GM19240 (cell line): ENCODE results near the gene WFDC12.
"Not testable (repeated sequence)": the region's sequence is repeated elsewhere in the genome, so short reads cannot be mapped to it uniquely, and the experiment has no call there.

Experiments
- DNase-seq: peaks from one replicate; pipeline ENCODE4 v3.0.0; 2011; ENCODE audit warnings: low spot score; ENCODE audit not compliant: insufficient read length

The WFDC12 gene, protein sequence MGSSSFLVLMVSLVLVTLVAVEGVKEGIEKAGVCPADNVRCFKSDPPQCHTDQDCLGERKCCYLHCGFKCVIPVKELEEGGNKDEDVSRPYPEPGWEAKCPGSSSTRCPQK

DNA sequence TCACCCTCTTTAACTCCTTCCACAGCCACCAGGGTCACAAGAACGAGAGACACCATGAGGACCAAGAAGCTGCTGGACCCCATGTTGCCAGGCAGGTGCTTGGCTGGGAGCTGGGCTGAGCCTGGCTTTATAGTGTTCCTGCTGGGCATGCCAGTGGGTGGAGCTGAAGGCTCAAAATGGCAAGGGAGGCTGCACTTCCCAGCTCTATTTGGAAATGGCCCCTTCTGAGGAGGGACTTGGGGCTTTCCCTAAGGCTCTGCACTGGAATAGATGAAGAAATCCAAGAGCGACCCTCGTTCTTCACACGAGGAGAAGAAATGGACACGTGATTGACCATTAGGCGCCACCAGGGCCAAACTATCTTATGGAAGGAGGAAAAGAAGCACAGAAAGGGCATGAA lies at the start of gene WFDC12:
Gene WFDC12 (minus strand): TSS at position 101 of the 400 bp plus-strand sequence. CDS start 18 bp downstream, at position 83.
- DNase-seq: no peak

DNA sequence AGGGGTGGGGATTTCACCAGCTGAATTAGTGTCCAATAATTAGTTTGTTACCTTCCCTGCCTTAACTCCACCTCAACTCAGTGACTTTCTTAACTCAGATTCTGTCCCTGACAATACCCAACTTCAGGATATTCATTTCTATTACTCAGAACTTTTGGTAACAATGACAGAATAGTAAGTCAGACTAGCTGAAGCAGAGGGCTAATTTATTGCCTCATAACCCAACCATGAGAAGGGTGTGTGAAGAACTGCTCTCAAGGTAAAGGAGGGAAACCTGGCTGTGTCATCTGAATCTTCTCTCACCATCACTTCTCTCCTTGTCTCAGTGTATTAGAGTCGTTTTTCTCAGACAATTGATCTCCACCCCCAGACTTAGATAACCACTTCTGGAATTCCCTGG lies 49.3 kb upstream of the WFDC12 start:
- DNase-seq: no peak

DNA sequence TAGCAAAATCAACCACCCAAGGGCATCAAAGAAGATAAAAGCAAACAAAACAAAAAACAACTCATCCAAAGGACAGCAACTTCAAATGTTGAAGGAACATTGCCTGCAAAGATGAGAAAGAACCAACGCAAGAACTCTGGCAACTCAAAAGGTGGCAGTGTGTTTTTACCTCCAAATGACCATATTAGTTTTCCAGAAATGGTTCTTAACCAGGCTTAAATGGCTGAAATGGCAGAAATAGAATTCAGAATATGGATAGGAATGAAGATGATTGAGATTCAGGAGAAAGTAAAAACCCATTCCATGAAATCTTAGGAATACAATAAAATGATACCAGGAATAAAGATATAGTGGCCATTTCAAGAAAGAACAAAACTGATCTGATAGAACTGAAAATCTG lies 40.6 kb upstream of the WFDC12 start:
- no peak for DNase-seq

DNA sequence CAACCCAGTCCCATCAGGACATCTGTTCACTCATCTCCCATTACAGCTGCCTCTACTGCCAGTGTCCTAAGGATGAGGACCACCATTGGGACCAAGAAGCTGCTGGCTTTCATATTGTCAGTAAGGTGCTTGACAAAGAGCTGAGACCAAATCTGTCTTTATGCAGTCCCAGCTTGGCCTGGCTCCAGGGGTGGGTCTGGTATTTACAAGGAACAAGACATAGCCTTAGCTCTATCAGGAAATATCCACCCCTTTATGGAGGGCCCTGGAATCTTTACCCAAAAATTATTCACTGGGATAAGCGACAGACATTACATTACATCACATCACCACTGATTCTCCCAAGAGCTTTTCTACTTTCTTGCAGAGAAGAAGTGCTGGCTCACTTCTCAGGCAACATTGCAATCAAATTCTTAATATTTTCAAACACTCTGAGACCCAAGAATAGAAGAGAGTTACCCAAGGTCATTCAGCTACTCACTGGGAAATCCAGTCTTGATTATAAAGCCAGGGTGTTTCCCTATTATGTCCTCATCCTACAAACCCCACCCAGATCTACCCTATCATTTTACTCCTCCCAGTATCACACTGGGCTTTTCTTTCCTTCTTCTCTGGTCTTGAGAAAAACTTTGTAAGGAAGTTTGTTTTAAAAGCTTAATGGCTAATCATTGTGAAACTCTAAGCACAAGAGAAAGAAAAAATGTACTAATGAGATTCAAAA lies 39.0 kb upstream of the WFDC12 start:
- no peak for DNase-seq

DNA sequence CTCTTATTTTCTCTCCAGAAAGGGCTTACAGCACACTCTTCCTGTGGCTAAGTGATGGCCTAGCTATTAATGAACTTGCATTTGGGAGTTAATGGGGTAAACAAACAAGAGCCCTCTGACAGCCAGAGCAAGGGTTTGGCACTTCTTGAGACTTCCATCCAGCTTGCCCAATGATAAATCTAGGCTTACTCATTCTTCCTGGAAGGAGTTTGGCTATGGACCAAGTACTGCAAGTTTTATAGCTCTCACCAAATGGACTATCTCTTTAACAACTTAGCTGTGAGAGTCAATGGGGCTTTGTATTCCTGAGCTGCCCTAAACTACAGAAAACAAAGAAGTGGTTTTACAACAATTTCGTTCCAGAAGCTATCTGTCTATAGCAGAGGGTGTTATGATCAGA lies 33.7 kb upstream of the WFDC12 start:
- DNase-seq: no peak

DNA sequence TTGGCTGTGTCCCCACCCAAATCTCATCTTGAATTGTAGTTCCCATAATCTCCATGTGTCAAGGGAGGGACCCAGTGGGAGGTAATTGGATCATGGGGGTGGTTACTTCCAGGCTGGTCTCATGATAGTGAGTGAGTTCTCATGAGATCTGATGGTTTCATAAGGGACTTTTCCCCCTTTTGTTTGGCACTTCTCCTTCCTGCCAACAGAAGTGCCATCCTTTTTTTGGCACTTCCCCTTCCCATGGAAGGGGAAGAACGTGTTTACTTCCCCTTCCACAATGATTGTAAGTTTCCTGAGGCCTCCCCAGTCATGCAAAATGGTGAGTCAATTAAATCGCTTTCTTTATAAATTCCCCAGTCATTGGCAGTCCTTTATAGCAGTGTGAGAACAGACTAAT lies 32.4 kb upstream of the WFDC12 start:
- no peak for DNase-seq

DNA sequence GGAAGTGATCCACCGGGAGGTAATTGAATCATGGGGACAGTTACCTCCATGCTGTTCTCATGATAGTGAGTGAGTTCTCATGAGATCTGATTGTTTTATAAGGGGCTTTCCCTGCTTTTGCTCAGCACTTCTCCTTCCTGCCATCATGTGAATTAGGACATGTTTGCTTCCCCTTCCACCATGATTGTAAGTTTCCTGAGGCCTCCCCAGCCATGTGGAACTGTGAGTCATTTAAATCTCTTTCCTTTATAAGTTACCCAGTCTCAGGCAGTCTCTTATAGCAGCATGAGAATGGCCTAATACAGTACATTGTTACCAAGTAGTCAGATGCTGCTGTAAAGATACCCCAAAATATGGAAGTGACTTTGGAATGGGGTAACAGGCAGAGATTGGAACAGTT lies 30.5 kb upstream of the WFDC12 start:
- DNase-seq: not testable (repeated sequence)

DNA sequence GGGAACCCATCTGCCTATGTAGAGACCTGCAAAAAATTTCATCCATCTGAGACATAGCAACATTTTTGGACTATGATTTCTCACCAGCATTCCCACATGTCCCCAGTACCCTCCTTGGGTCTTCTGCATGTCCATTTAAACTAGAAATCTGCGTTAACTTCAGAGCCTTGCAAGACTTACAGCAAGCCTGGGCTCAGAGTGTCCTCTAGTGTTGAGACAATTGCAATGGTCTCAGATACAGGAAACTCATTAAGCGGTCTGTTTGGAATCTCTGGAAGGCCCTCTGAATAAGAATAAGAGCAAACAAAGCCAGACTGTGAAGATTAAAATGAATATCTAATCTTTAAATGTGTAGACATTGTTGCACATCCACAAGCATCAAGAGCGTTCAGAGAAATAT lies 29.9 kb upstream of the WFDC12 start:
- DNase-seq: no peak

DNA sequence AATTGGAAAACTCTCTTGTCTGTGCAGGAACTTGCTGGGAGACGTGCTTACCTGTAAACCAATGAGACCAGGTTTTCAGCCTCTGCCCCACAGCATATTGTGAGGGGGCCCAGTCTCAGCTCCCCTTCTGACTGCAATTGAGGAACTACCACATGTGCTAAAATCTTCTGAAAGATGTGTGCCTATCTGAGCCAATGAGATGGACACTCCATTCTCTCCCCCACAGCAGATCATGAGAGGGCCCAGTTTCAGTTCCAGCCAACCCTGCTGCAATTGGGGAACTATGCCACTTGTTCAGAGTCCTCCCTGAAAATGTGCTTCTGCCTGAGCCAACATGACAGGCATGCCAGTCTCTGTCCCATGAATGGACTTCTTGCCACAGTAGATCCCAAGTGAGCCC lies 29.5 kb upstream of the WFDC12 start:
- no peak for DNase-seq

DNA sequence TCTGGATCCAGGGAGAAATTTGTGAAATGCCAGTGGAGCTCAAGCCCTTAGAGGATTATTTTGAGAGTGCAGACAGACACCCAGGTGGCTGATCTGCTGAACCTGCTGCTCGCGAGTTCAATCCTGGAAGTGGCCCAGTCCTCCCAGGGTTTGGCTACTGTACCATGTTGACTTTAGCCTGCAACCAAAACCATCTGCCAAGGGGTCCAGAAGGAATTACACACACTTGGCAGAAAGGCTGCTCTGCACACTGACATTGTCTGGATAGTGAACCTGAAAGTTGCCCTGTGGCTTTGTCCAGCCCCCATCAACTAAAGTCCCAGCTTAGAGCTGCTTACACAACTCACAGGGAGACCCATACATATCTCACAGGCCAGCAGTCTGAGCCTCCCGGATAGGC lies 28.9 kb upstream of the WFDC12 start:
- DNase-seq: no peak

DNA sequence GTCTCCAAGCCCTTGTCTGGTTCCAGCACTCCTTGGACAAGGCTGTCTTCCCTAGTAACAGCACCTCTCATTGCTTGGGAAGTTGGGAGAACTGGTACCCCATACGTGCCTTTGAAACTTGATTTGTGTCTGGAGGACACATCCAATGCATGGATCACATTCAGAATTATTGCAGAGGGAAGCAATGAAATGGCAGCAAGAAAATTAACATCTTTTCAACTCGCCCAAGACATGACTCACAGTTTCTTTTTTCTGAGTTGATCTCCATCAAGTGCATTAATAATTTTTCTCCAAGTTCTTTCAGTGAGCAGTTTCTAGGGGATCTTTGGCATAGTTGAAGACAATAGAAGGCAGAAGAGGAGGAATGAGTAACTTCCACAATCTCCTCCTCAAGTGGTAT lies 28.1 kb upstream of the WFDC12 start:
- no peak for DNase-seq

DNA sequence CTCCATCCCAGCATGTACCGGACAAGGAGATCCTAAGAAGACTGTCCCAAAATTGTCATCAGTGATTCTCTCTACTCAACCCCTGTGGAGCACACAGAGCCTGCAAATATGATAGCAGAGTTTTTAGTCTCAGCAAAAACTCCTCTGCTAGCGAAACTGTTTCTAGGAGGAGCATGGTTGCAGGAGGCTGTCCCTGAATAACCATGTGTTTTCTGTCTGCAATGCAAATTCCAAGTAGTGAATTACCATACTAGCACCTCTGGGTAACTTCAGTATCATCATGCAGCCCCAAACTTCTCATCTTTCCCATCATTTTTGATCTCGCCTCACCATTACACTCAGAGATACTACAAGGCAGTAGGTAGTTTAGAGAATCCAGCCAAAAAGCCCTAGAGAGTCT lies 24.8 kb upstream of the WFDC12 start:
- DNase-seq: no peak

DNA sequence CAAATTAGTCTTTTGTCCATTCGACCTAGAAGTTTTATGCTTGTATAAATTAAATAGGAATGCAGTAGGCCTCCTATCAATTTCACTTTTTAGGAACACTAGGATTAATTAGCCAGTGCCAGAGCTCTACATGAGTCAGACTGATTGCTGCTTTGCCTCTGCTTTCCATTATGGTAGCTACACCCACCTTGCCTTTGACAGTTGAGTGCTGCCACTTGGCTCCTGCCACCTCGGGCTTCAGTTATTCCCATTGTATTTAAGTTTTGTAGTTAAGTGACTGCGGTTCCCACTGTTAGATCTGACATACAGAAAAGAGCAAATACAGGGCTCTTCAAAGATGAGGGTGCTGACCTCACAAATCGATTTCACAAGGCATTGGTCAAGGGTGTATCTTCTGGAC lies 16.6 kb upstream of the WFDC12 start:
- no peak for DNase-seq

DNA sequence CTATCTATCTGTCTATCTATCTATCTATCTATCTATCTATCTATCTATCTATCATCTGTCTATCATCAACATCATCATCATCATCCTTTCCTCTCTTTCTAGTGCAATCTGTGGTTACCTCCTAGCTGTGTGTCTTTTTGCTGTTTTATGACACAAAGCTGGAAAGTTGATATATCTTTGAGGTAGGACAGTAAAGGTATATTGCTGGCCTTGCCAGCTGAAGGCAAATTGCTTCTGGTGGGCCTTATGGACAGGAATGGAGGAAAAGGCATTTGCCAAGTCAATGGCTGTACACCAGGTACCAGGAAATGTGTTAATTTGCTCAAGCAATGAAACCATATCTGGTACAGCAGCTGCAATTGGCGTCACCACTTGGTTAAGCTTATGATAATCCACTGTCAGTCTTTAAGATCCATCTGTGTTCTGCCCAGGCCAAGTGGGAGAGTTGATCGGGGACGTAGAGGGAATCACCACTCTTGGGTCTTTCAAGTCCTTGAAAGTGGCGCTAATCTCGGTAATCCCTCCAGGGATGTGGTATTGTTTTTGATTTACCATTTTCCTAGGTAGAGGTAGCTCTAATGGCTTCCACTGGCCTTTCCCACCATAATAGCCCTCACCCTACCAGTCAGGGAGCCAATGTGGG lies 15.6 kb upstream of the WFDC12 start:
- DNase-seq: not testable (repeated sequence)

DNA sequence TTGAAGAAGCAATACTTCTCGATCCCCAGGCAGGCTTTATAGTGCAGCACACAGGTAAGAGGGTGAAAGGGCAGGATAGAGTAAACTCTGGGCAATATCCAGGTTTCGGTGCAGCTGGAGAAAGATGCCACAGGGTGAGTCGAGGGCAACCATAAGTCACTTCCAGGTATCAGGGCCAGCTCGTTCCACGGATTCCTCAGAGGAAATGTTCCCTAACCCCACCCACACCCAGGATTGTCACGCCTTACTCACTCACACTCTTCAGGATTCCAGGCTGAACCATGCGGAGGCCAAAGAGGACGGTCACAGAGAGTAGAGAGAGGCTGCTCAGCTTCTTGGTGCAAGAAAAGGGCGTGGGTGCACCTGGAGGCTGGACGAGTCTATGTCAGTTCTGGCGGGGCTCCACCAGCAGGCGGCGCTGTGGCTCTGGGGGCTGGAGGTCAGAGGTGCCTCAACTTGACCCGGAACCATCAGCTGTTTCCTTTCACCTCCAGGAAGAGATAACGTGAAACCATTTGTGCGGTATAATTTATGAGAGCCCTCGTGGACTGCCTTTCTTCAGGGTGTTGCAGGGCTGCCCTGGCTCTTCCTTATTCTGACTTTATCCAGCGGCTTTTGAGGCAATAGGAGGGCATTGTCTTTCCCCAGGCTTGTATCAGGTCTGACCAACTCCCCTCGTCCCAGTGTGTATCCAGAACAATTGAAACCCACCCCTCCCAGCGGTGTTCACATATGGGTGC lies 14.5 kb upstream of the WFDC12 start:
- no peak for DNase-seq

DNA sequence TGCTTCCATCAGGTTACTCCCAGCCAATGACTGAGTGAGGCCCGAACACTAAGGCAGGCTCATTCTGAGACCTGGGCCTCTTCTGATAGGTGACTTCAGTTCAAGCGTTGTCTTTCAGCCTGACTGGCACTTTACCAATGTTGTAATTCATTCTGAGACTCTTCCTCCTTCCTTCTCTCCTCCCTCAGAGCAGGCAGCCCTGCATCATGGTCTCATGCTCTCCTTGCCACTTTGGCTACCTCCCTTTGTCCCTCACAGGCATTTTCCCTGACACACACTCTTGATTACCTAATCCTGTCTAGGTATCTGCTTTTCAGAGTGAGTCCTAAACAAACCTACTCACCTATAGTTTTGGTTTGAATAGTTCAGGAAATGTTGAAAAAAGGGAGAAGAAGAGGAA lies 12.6 kb upstream of the WFDC12 start:
- no peak for DNase-seq

DNA sequence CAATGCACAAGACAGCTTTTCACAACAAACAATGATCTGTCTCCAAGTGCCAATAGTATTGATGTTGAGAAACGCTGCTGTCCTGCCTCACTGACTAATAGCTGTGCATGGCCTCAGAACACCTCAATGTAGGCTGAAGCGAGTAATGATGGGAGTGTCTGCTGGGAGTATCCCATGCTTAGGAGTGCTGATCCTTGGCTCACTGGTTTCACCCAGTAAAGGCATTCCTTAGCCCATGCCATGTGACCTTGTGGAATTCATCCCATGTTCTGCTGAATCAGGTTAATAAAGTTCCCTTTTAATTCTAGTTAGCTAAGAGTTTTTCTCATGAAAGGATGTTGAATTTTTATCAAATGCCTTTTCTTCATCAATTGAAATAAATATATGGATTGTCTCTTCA lies 3.8 kb upstream of the WFDC12 start:
- DNase-seq: no peak

DNA sequence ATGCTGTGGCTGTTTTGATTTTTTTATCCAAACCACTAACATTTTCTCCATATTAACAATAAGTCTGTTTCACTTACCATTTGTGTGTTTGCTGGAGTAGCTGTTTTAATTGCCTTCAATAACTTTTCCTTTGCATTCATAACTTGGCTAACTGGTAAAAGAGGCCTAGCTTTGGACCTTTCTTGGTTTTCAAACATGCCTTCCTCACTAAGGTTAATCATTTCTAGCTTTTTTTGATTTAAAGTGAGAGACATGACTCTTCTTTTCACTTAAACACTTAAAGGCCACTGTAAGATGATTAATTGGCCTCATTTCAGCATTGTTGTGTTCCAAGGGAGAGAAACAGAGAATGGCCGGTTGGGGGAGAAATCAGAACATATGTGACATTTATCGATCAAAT lies 2.9 kb downstream of the WFDC12 start:
- no peak for DNase-seq

DNA sequence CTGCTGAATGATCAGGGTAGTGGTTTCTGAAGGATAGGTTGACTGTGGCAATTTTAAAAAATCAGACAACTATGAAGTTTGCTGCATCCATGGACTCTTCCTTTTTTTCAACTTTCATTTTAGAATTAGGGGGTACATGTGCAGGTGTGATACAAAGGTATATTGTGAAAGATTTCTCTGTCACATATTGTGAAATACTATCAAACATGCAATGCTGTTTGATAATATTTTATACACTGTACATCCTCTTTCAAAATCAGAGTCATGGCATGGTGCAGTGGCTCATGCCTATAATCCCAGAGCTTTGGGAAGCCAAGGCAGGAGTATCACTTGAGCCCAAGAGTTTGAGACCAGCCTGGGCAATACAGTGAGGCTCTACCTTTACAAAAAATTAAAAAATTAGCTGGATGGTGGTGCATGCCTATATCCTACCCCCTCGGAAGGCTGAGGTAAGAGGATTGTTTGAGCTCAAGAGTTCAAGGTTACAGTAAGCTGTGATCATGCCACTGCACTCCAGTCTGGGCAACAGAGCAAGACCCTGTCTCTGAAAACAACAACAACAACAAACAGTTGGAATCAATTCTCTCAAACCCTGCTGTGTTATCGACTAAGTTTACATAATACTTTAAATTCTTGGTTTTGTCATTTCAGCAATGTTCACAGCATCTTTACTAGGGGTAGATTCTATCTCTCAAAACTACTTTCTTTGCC lies 4.6 kb downstream of the WFDC12 start:
- DNase-seq: no peak

DNA sequence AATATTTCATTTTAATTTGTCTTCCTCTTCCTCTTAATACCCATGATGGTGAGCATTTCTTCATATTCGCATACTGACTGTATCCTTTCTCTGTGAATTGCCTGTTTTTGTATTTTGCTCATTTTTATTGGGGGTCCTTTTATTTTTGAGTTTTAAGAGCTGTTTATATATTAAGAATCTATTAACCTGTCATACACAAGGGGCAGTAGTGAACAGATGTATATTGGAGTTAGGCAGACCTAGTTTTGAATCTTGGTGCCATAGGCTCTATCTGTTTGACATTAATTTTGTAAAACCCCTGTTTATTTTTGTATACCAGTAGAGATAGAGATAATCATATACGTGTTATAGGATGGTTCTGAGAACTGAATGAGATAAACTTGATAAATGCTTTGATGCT lies 6.2 kb downstream of the WFDC12 start:
- DNase-seq: no peak

DNA sequence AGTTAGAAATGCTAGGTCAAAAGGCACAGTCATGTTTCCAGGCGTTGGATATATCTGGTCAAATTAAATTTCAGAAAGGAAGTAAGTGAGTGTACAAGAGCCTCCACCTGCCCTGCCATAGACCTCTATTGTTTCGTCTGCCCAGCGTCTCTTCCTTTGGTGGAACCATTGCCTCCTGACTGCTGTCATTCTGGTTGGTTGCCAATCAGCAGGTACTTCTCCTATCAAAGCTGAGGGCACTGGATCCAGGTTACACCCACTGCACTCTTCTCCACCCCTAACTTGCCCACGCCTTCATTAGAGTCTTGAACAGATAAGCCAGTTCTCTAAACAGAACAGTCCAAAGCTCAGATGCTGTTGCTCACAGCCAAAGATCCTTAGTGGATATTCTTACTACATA lies 6.7 kb downstream of the WFDC12 start:
- no peak for DNase-seq

DNA sequence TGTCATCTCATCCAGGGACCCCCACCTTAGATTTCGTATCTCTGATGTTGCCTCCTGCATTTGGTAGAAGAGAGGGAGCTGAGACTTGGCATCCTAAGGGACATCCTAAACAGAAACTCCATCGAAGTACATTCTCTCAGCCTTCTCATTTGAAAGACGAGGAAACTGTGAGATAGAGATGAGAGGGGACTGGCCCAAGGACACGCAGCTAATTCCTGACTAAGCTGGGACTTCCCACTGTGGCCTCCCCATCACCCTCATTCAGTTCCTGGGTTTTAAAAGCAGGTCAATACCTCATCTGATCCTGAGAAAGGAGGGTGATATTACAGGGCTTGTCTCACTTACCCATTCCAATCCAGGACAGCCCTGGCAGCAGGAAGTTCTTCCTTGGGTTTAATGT lies 8.4 kb downstream of the WFDC12 start:
- DNase-seq: no peak
